Stimulated activated CD8-positive, alpha-beta memory T cell treated with anti-CD3 and anti-CD28 coated beads, Interleukin-4, amount 100 ng/mL, for 1 hour (primary cell): ENCODE measurements around the gene NYAP2.

Experiments
- DNase-seq, 2 donors: peaks; one replicate each; pipeline ENCODE4 v3.0.0-alpha.2; 2020; ENCODE audit warnings: low read depth in 2 of 2, low spot score in 1 of 2

Gene NYAP2

GRCh38 chr2:225399504-225399903 is at the start of gene NYAP2:
TSS of gene NYAP2 (plus strand) at chr2:225399710. CDS start at chr2:225408881, 9,171 bp downstream.
- DNase-seq: no peak

- no peak for DNase-seq
These were observed 45.9 kb upstream of the NYAP2 start for GRCh38 chr2:225353579-225354085.

GRCh38 chr2:225354281-225354774 is 45.2 kb upstream of the NYAP2 start:
- DNase-seq: no peak

GRCh38 chr2:225355788-225356187 is 43.7 kb upstream of the NYAP2 start:
- DNase-seq: no peak

- DNase-seq: no peak
These were observed 32.8 kb upstream of the NYAP2 start for GRCh38 chr2:225366731-225367130.

GRCh38 chr2:225367482-225367881 is 32.0 kb upstream of the NYAP2 start:
- no peak for DNase-seq

GRCh38 chr2:225378984-225379383 is 20.5 kb upstream of the NYAP2 start:
- no peak for DNase-seq

- no peak for DNase-seq
These were observed 19.7 kb upstream of the NYAP2 start for GRCh38 chr2:225379856-225380255.

GRCh38 chr2:225381609-225382008 is 17.9 kb upstream of the NYAP2 start:
- no peak for DNase-seq

- no peak for DNase-seq
These were observed 1.1 kb upstream of the NYAP2 start for GRCh38 chr2:225398372-225398771.

GRCh38 chr2:225400060-225400511 is 576 bp downstream of the NYAP2 start:
- DNase-seq: no peak

GRCh38 chr2:225400546-225401400 is 1.3 kb downstream of the NYAP2 start:
- DNase-seq: no peak

- no peak for DNase-seq
These were observed 2.8 kb downstream of the NYAP2 start for GRCh38 chr2:225402210-225402776.

- DNase-seq: no peak
These were observed 11.9 kb downstream of the NYAP2 start for GRCh38 chr2:225411452-225411851.

- DNase-seq: no peak
These were observed 14.3 kb downstream of the NYAP2 start for GRCh38 chr2:225413786-225414185.

- no peak for DNase-seq
These were observed 15.4 kb downstream of the NYAP2 start for GRCh38 chr2:225414902-225415301.

- no peak for DNase-seq
These were observed 15.8 kb downstream of the NYAP2 start for GRCh38 chr2:225415341-225415740.

- DNase-seq: no peak
These were observed 16.3 kb downstream of the NYAP2 start for GRCh38 chr2:225415792-225416191.

- no peak for DNase-seq
These were observed 17.3 kb downstream of the NYAP2 start for GRCh38 chr2:225416616-225417367.

- DNase-seq: no peak
These were observed 19.5 kb downstream of the NYAP2 start for GRCh38 chr2:225419033-225419432.

GRCh38 chr2:225422145-225422544 is 22.6 kb downstream of the NYAP2 start:
- DNase-seq: no peak
